HG02642 (cell line): ENCODE data around the gene SLC22A2.

ENCODE experiments used
- ATAC-seq: cut with Tn5 transposase; IDR thresholded peaks from one replicate; pipeline ENCODE4 v1.9.1; 2021; ENCODE audit warnings: mild to moderate bottlenecking; ENCODE audit not compliant: unreplicated experiment, poor library complexity

Gene SLC22A2

DNA sequence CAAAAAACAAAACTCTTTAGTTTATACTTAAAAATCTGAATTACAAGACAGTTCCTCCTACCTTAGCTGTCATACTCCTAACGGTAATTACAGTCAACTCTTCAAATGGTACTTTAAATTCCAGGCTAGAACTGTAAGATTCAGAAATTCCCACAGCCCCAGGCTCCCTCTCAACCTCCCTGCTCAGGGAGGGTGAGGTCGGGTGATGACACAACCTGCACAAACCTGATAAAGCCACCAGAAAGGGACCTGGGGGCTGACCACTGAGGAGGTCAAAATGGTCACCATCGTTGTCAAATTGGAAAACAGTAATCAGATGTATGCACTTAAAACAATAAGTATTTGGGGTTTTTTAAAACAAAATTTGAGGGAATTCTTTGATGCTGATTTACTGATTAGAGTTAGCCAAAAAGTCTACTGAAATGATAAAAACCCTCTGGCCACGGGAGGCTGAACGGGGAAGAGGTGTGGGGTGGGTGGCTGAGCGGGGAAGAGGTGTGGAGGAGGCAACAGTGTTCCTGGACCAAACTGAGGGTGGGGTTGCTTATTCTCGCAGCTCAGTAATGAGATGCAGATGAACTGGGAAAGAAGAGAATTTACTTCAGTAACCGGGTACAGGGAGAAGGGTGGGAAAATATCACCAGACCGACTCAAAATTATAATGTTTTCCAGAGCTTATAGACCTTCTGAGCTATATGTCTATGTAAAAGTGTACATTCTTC, 84.7 kb downstream of the SLC22A2 start:
- no peak for ATAC-seq

DNA sequence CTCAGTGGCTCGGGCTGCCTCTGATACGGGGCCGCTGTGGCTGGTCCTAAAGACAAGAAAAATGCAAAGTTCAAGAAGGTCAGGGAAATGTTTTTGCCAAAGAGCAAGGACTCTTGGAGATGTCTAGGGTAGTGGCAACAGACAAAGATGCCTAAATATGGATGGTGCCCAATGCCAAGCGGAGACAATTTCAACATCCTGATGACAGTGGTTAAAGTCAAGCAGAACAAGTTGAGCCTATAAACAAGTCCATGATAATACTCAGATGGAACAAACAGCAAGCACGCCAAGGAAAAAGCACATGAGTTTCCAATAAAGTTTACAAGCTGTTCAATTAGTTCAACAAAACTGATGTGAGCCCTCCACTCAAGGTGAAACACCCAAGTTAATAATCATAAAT, 85.9 kb downstream of the SLC22A2 start:
- no peak for ATAC-seq

- ATAC-seq = no peak
Observed at GRCh38 chr6:160170018-160170680, 88.5 kb downstream of the SLC22A2 start.

DNA sequence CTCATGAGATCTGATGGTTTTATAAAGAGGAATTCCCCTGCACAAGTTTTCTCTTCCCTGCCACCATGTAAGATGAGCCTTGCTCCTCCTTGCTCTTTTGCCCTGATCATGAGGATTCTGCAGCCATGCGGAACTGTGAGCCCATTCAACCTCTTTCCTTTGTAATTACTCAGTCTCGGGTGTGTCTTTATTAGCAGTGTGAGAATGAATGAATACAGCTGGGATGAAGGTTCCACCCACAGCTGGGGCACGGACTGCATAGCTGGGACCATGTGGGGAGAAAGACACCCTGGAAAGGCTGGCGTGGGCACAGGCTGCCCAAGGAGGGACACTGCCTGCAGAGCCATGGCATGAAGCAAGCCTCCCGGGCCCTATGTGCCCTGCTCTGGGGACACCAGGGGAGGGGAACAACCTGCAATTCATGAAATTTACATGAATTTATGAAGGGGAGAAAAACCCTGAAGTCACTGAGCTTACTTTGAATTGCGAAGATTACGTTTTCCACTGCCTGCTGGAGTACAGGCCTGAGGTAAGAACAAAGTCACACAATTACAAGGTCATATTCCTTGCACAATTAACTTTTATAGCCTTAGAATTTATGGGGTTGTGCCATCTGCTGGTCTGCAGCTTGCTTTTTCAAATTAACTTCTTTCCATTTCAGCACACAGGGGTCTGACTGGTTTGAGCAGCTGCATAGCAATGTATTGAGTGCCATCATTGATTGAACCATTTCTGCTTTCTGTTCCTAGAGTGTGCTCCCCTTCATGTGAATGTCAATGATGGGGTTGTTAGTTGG, 90.8 kb downstream of the SLC22A2 start:
- no peak for ATAC-seq
